Ectodermal cell (in vitro differentiated cells): ENCODE data around the gene RPS6KL1.

ENCODE experiments used
- H3K27ac ChIP-seq: 2 replicates; pipeline ENCODE4 v1.7.0; 2013; ENCODE audit warnings: mild to moderate bottlenecking, low read depth, low read length; ENCODE audit not compliant: insufficient read depth, poor library complexity, severe bottlenecking
- H3K27me3 ChIP-seq: 2 replicates; pipeline ENCODE4 v1.7.0; 2013; ENCODE audit warnings: mild to moderate bottlenecking, low read length; ENCODE audit not compliant: insufficient read depth, control insufficient read depth, poor library complexity, severe bottlenecking
- H3K36me3 ChIP-seq: one replicate; pipeline ENCODE4 v1.7.0; 2013; ENCODE audit warnings: low read length; ENCODE audit not compliant: control insufficient read depth, insufficient read depth
- H3K4me1 ChIP-seq: one replicate; pipeline ENCODE4 v1.7.0; 2013; ENCODE audit warnings: low read length; ENCODE audit not compliant: control insufficient read depth, insufficient read depth
- H3K4me3 ChIP-seq: 2 replicates; pipeline ENCODE4 v1.7.0; 2013; ENCODE audit warnings: low read depth, low read length, control low read depth; ENCODE audit not compliant: insufficient read depth
- H3K9me3 ChIP-seq: 2 replicates; pipeline ENCODE4 v1.7.0; 2013; ENCODE audit warnings: mild to moderate bottlenecking, low read length, moderate library complexity; ENCODE audit not compliant: control insufficient read depth
- WGBS, 2 experiments: methylation state at CpG; one replicate each; pipeline ENCODE4 v1.1.7; 2013; ENCODE audit warnings: missing lambda C conversion rate in 2 of 2; 5-methylcytosine and 5-hydroxymethylcytosine counted together

Gene RPS6KL1

DNA sequence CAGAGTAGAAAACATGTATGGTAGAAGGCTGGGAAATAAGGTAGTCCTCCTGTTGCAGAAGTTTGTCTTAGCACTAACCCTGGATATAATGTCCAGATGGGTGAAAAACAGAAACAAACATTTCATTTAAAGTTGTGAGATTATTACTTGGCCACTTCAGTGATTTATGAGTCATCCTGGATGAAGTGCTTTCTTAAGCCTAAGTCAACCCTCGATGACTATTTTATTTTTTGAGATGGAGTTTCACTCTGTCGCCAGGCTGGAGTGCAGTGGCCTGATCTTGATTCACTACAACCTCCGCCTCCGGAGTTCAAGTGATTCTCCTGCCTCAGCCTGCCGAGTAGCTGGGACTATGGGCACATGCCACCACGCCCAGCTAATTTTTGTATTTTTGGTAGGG lies 31.2 kb downstream of the RPS6KL1 start:
- Histone ChIP-seq H3K27me3 (no peaks in the 10 kb centered on the region), H3K4me3 (no peak overlapping the region), H3K4me1 (no peaks in the 10 kb centered on the region), H3K27ac (no peak overlapping the region), H3K9me3 (no peaks in the 10 kb centered on the region), H3K36me3 (peaks cover 43% of the 10 kb centered on the region)
- whole genome bisulfite sequencing, 2 experiments, result 95 to 96% methylated on average over 6 of the region's 6 CpGs

DNA sequence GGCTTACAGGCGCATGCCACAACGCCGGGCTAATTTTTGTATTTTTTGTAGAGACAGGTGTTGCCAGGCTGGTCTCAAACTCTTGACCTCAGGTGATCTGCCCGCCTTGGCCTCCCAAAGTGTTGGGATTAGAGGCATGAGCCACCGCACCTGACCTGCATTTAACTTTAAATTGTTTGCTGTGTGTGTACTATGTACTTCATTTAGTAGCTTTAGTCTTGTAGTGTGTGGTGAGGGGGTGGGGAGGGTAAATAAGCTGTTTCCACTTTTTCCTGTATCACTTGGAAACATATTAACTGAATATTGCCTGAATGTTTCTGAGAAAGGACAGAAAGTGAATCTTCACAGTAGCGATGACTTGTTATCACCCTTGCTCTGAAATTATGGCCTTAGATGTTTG lies 32.8 kb downstream of the RPS6KL1 start:
- 91 to 96% methylated on average over 6 of the region's 6 CpGs for WGBS, 2 experiments
- Histone ChIP-seq H3K4me3 (no peak overlapping the region), H3K4me1 (peaks cover 8% of the 10 kb centered on the region), H3K27ac (no peak overlapping the region), H3K9me3 (no peaks in the 10 kb centered on the region), H3K27me3 (no peaks in the 10 kb centered on the region), H3K36me3 (peaks cover 38% of the 10 kb centered on the region)

GRCh38 chr14:74888164-74889158 lies 34.6 kb downstream of the RPS6KL1 start:
- H3K27me3 ChIP-seq, result no peaks in the 10 kb centered on the region
- H3K4me1 ChIP-seq, result peaks cover 19% of the 10 kb centered on the region
- H3K9me3 ChIP-seq, result no peaks in the 10 kb centered on the region
- no peak overlapping the region for H3K27ac ChIP-seq
- no peak overlapping the region for H3K4me3 ChIP-seq
- peaks cover 25% of the 10 kb centered on the region for H3K36me3 ChIP-seq
- WGBS, 2 experiments, result 89 to 91% methylated on average over 12 of the region's 12 CpGs

GRCh38 chr14:74886001-74886400 lies 37.1 kb downstream of the RPS6KL1 start:
- no peak overlapping the region for H3K27ac ChIP-seq
- H3K4me3 ChIP-seq, result no peak overlapping the region
- H3K4me1 ChIP-seq, result peaks cover 24% of the 10 kb centered on the region
- peaks cover 13% of the 10 kb centered on the region for H3K36me3 ChIP-seq
- H3K9me3 ChIP-seq, result no peaks in the 10 kb centered on the region
- no peaks in the 10 kb centered on the region for H3K27me3 ChIP-seq
- 6 to 11% methylated on average over 3 of the region's 3 CpGs for WGBS, 2 experiments

DNA sequence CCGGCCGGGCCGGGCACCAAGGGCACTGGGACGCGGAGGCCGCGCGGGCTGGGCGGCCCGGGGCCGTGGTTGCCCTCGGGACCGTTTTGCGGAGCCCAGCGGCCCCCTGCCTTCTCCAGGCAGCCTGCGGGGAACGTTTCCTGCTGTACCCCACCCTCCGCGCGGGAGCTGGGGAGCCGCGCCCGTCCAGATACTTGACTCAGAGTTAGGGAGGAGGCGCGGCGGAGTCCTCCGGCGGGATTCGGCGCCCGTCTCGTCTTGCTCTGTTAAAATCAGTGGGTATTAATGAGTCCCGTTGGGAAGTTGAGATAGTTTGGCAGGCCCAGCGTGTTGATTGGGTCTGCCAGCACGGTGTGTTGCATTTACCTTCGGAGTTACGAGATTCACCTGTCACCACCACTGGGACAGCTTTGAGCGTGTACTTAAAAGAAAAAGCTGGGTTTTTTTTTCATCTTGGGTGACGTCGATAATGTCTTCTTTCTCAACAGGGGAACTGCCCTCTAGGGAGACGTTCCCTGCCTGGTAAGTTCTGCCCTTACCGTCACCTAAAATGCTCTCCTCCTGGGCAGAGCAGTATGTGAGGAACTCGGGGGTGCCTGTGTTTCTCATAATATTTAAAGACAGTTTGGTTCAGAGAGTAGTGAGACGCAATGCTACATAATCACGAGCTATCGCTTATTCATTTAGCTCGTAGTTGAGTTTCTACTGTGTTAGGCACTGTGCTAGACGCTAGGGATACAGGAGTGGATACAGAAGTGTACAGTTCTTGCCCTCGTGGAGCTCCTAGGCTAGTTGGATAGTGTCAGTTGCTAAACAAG lies 40.7 kb downstream of the RPS6KL1 start:
- WGBS, 2 experiments, result 5% methylated on average over 49 of the region's 49 CpGs
- Histone ChIP-seq H3K27ac (peak overlapping the region; percentile 60), H3K4me1 (peaks cover 25% of the 10 kb centered on the region), H3K4me3 (peak overlapping the region; percentile 98), H3K36me3 (no peaks in the 10 kb centered on the region), H3K27me3 (no peaks in the 10 kb centered on the region), H3K9me3 (no peaks in the 10 kb centered on the region)

DNA sequence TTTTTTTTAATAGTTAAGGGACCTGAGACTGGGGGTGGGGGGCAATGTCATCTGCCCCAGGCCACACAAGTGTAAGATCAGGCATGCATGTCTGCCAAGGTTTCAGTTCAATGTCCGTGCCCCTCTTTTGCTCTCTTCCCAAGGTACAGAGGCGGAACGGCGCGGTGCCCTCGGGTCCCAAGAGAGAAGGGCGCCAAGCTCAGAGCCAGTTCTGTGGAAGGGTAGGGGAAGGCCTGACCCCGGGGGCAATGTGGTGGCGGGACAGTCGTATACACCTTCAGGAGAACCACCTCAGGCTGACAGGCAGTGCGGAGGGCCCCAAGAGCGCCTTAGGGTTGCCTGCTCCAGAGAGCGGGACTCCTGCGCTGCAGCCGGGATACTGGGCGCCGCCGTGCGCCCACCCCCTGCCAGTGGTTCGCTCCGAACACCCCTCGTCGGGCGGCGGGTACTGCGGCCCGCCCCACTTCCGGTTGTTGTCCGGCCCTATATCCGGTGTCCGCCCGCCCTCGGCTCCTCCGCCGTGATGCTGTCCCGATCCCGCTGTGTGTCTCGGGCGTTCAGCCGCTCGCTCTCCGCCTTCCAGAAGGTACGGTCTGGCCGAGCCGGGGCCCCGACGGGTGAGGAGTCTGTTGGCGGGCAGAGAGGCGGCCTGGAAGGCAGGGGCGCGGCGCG lies 41.5 kb downstream of the RPS6KL1 start, which contains the start of gene DLST:
Gene DLST, plus strand, starts transcription at position 486 of the 672 bp plus-strand sequence. Its CDS starts 38 bp downstream, at position 524.
- Histone ChIP-seq H3K27me3 (no peaks in the 10 kb centered on the region), H3K4me1 (peaks cover 25% of the 10 kb centered on the region), H3K36me3 (no peaks in the 10 kb centered on the region), H3K27ac (peak within 1 kb of the TSS; percentile 60), H3K4me3 (peak within 1 kb of the TSS; percentile 98), H3K9me3 (no peaks in the 10 kb centered on the region)
- 1% methylated on average over 53 of the region's 53 CpGs for WGBS, 2 experiments

- H3K4me3 ChIP-seq, result no peak overlapping the region
- peaks cover 15% of the 10 kb centered on the region for H3K4me1 ChIP-seq
- no peaks in the 10 kb centered on the region for H3K9me3 ChIP-seq
- WGBS, 2 experiments, result 87 to 89% methylated on average over 2 to 3 of the region's 3 CpGs
- H3K27ac ChIP-seq, result no peak overlapping the region
- H3K27me3 ChIP-seq, result no peaks in the 10 kb centered on the region
- H3K36me3 ChIP-seq, result no peaks in the 10 kb centered on the region
These were observed 43.5 kb downstream of the RPS6KL1 start for GRCh38 chr14:74879427-74880182.

DNA sequence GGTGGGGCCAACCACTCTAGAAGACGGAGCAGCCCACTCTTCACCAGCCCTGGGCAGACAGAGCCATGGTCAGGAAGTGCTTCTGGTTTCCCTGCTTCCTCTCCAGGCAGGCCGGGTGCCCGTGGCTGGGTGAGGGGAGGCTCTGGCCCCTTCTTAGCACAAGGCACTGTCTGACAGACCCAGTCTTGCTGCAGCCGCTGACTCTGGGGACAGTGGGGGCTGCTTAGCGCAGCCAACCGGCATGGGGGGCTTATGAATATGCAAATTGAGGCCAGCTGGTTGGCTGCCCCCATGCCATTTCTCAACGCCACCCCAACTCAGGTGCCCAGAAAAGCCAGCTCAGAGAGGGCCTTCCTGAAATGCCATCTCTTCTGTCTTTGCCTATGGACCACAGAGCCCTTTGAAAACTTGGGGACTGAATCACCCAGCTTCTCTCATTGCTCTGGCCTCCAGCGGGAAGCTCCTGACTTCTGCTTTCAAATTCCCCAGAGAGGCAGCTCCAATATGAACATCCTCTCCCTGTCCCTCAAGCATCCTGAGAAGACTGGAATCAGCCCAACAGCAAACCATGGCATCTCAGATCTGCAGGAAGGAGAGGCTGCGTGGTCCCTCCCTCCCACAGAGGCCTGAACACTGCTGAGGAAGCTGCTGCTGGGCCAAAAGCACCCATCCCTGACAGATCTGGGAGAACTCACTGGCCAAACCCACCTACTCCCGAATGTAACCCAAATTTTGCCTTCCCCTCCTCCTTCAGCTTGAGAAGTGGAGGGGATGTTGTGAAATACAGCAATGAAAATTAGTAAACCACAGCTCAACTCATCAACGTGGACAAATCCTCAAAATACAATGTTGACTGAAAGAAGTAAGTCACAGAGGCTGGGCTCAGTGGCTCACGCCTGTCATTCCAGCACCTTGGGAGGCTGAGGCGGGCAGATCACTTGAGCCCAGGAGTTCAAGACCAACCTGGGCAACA lies 46.8 kb downstream of the RPS6KL1 start, which contains the start of gene PROX2:
Gene PROX2, minus strand, starts transcription at position 205 of the 973 bp plus-strand sequence. CDS start 12,311 bp downstream, outside the sequence.
- H3K27me3 ChIP-seq, result no peaks in the 10 kb centered on the region
- no peaks in the 10 kb centered on the region for H3K36me3 ChIP-seq
- H3K4me1 ChIP-seq, result peaks cover 3% of the 10 kb centered on the region
- H3K4me3 ChIP-seq, result no peak within 1 kb of the TSS
- 61 to 62% methylated on average over 12 to 13 of the region's 13 CpGs for WGBS, 2 experiments
- no peak within 1 kb of the TSS for H3K27ac ChIP-seq
- no peaks in the 10 kb centered on the region for H3K9me3 ChIP-seq
